ENCODE measurements around the gene PSMG3.

PSMG3 gene

DNA sequence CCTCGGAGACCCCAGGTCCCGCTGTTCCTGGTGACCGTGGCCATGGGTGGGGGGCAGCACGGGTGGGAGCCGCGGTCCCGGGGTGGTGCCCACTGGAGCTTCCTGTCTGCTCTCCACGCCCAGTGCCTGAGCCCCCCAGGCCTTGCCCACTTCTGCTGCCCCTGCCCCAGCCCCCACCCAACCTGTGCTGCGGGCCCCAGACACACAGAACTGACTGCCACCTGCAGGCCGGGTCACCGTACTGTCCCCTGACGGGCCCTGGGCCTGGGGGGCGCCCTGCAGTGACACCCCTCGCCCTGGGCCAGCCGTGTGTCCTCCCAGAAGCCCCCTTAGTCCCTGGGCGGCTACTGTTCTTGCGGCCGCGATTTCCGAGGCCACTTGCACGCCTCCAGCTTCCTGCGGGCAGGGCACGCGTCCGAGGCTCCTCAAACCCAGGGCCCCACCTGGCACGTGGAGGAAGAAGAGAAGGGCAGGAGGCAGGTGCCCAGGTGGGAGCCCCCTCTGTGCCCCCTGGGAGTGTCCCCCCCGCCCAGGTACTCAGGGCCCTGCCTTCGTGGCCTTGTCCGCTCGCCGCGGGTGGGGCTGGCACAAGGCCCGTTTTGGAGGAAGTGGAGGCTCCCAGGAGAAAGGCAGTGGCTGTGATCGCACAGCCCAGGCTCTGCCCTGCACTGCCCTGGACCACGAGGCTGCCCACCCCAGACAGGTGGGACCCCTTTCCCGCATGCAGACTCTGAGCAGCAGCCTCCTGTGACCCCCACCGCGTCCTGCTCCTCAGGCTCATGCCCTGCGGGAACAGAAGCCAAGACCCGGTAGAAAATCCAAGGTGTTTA is 24.2 kb downstream of the PSMG3 start:
- DNase-seq (ENCODE audit: low read depth, low spot score), result no peak

GRCh38 chr7:1544896-1545416 is 24.9 kb downstream of the PSMG3 start:
- DNase-seq (ENCODE audit: low read depth, low spot score), result no peak

DNA sequence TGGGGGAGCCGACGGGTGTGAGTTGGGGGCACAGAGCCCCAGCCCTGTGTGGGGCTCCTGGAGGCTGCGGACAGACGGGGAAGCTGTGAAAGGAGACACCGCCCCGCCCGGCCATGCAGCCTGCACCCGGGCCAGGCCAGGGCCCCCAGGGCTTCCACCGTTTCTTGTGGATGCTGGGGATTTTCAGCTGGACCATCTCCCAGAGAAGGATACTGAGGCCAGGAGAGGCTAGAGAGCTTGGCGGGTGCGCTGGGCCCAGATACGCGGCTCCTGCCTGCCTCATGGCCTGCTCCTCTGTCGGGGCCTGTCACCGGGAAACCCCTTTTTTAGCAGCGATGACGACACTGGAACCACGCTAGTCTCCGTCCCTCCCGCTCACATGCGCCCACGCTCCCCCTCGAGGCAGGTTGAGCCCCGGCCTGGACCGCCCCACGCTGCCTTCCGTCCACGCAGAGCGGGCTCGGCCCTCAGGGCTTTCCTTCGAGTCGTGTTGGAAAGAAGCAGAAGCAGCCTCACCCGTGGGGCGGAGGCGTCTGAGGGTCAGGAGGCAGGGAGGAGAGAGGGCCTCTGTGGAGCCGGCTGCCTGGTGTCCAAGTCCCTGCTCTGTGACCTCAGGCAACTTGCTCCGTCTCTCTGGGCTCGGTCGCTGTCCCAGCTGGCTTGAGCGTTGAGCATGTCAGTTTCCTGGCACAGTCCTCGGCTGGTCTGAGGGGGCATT is 25.5 kb downstream of the PSMG3 start:
- no peak for DNase-seq (ENCODE audit: low read depth, low spot score)

DNA sequence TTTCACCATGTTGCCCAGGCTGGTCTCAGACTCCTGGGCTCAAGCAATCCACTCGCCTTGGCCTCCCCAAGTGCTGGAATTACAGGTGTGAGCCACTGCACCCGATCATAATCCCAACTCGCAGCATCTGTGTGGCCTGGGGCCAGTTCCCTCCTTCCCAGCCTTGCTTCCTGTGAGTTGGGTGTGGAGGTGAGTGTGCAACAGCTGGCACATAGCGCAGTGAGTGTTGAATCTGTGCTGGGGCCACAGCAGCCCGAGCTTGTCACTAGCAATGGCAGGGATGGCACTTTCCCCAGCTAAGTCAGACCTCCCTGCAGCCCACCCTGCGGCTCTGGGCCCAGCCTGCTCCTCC is 26.0 kb downstream of the PSMG3 start:
- no peak for DNase-seq (ENCODE audit: low read depth, low spot score)

DNA sequence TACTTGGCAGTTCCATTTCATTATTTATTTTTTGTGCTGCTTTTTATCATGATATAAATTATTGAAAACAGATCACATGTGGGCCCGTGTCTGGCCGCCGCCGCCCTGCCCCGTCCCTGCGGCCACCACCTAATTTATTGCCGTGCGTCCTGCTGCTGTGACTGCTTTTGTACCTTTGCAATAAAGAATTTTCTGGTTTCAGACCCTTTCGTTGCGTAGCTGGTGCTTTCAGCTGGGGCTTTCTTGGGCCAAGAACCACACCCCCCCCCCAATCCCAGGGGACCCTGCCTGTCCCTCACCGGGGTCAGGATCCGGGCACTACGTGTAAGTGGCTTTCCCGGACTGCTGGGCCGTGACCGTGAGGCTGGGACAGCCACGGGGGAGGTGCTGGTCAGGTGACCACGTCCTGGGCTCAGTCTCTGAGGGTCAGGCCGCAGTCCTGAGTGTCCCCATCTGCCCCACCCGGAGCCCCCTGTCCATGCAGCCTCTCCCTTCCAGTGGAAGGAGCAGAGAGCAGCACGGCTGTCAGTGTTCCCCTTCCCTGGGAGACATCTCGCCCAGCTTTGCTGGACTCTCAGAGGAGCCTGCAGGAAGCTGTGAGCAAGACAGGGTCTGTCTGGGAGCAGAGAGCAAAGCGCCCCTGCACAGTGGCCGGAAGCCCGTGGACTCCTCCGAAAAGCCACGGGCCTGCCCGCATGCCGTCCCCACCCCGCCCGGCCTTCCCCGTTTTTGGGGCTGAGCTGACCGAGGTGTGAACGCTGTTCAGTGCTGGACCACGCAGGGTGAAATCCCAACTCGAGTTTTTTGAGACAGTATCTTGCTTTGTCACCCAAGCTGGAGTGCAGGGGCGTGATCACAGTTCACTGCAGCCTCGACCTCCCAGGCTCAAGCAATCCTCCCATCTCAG is 26.7 kb downstream of the PSMG3 start:
- DNase-seq (ENCODE audit: low read depth, low spot score), result no peak

GRCh38 chr7:1542329-1542728 is 27.5 kb downstream of the PSMG3 start:
- DNase-seq (ENCODE audit: low read depth, low spot score), result no peak

DNA sequence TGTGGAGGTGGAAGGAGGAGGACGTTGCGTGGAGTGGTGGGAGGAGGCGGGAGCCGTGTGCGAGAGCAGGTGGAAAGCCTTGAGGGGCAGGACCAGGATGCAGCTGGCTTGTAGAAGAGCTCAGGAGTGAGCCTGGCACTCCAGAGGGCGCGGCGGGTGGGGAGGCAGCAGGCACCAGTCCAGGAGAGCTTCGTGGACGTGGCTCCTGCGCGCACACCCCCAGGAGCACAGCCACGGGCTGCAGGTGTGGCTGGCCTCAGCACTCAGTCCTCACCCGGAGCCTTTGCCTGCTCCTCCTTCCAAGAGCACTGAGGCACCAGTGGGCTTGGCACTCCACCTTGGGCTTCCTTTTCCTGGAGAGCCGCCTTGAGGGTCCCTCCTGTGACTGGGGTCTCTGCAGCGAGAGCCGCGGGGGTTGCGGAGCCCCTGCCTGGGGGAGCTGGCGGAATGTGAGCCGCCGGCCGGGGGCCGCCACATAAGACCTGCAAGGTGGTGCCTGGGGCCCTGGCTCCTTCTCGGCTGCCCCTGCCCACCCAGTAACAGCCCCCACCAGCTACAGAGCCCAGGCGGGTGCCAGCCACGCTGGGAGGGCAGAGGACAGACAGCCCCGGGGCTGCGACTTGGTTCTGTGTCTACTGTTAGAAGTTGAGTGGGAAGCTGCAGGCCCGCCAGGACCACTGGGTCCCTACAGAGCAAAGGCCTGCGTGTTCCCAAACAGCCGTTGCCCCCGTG is 28.2 kb downstream of the PSMG3 start:
- no peak for DNase-seq (ENCODE audit: low read depth, low spot score)

DNA sequence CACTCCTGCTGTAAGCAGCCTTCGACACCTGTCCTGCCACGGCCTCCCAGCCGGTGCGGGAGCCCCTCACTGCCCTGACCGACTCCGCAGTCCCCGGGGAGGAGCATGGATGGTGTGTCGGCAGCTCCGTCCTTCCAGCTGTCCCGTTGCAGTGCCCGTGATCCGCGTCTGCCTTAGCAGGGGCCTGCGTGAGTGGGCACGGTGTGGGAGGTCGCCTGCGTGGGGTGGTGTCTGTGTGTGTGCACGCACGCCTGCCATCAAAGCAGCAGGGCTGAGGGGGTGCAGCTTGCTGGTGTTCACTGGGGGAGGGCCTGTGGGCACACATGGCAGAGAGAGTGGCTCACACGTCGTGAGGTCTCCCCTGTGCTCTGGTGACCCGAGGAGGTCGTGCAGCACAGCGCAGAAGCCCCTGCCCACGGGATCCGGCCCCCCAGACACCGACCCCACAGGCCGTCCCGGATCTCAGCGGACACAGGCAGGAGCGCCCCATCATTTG is 29.0 kb downstream of the PSMG3 start:
- DNase-seq (ENCODE audit: low read depth, low spot score), result no peak

- no peak for DNase-seq (ENCODE audit: low read depth, low spot score)
Observed at GRCh38 chr7:1539882-1540775, 29.7 kb downstream of the PSMG3 start.

DNA sequence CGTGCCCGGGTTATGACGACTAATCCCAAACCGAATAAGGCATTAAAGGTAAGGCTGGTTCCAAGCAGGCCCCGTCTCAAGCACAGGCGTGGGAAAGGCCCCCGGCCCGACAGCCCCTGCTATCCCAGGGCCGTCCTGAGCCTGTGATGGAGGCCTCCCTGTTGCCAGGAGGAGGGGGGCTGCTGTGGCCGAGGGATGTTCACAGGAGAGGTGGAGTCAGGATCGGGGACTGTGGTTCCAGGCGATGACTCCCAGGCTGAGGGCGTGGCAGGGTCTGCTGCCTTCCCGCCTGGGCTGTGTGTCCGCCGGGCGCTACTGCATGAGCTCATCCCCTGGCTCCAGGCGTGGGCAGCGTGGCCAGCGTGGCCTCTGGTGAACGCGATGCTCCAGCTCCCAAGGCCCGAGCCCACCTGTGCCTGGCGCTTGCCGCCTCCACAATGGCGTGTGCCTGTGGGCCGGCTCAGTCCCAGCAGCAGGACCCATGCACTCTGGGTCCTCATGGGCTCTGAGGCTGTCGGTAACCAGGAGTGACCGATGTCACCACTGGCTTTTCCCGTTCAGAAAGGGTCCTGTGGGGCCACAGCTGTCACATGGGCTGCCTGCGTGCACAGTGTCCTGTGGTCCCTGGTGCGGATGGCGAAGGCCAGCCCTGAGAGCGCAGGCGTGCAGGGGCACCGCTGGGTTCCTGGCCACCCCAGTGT is 30.5 kb downstream of the PSMG3 start:
- no peak for DNase-seq (ENCODE audit: low read depth, low spot score)

- no peak for DNase-seq (ENCODE audit: low read depth, low spot score)
Observed at GRCh38 chr7:1538544-1539180, 31.2 kb downstream of the PSMG3 start.

- peak; percentile 54 for DNase-seq (ENCODE audit: low read depth, low spot score)
Observed at GRCh38 chr7:1537535-1538412, 32.1 kb downstream of the PSMG3 start.

GRCh38 chr7:1536743-1537534 is 32.9 kb downstream of the PSMG3 start:
- DNase-seq (ENCODE audit: low read depth, low spot score), result peak; percentile 96

- DNase-seq (ENCODE audit: low read depth, low spot score), result no peak
Observed at GRCh38 chr7:1536455-1536742, 33.4 kb downstream of the PSMG3 start.

- no peak for DNase-seq (ENCODE audit: low read depth, low spot score)
Observed at GRCh38 chr7:1535701-1536454, 34.0 kb downstream of the PSMG3 start.

DNA sequence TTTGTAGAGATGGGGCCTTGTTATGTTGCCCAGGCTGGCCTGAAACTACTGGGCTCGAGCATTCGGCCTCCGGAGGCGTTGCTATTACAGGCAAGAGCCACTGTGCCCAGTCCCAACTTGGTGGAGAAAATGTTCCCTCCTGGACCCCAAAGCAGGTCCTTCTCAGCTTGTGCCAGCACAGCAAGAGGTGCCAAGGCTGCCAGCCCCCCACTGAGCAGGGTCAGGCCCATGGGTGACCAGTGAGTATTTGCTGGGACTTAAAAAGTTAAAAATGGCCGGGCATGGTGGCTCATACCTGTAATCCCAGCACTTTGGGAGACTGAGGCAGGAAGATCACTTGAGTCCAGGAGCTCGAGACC is 34.8 kb downstream of the PSMG3 start:
- DNase-seq (ENCODE audit: low read depth, low spot score), result no peak

Data from smooth muscle cell of the brain vasculature (primary cell).